ENCODE data around the gene LRP8.

The LRP8 gene

GRCh38 chr1:53328009-53328461 is at the start of gene LRP8:
TSS of gene LRP8 (minus strand) at chr1:53328070. CDS start at chr1:53327912, 158 bp downstream.
- FAIRE-seq: no peak

DNA sequence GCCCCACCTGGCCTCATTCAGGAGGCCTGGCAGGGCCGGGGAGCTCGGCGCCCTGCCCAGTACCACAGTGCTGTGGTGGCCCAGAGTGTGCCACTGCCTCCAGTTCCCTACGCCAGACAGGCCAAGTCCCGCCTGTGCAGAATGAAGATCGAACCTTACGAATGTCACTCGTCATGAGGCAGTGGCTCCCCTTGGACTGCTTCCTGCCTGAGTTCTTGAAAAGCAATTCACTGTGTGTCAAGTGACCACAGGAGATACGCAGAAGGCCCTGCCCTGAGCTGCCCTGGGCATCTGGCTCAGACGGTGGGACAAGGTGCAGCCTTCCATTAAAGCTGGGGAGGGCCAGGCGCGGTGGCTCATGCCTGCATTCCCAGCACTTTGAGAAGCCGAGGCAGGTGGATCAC is 49.6 kb upstream of the LRP8 start:
- FAIRE-seq: no peak

DNA sequence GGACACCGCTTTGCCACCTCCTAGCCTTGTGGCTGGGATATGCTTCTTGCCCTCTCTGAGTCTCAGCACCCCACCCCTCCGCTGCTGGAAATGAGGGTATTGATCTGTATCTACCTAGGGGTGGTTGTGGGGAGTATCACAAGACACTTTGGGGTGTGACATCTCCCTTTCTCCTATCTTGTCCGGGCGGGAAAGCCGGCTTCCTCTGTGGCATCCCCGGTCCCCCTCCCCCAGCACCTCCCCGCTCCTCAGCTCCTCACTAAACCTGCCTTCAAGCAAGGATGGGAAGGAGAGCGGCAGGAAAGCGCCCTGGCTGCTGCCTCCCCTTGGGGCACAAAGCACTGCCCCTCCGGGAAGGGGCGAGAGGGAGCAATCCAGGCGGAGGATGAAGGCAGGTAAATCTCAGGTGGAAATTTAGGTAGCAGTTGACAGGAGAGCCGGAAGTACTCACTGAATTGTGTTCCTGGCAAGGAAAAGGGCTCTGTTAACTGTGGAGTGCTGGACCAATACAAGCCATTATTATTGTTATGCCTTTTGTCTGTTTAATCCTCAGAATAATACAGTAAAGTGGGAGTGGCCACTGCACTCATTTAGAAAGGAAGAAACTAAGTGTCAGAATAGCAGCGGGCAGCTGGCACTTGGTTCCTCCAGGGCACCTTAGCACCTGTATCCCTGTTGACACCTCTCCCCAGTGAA is 49.0 kb upstream of the LRP8 start:
- no peak for FAIRE-seq

DNA sequence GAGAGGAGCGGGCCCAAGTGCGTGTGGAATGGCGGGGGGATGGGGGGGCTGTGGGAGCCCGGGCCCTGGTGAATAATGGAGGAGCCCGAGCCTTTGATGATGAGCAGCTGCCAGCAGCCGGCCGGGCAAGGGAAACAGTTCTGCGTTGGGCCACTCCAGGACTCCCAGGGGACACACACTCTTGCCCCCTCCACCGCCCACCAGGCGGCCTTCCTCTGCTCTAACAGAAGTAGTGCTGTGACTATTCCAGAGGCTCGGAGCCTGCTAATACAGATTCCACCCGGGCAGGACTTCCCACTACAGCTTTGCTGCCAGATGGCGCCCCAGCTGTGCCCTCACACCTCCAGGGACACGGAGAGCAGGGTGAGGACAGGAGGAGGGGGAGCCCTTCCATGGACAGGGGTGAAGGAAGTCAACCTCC is 48.2 kb upstream of the LRP8 start:
- FAIRE-seq: no peak

- FAIRE-seq: no peak
Measured at GRCh38 chr1:53375440-53375839, 47.6 kb upstream of the LRP8 start.

- FAIRE-seq: no peak
Measured at GRCh38 chr1:53373246-53373645, 45.4 kb upstream of the LRP8 start.

- no peak for FAIRE-seq
Measured at GRCh38 chr1:53372501-53372951, 44.7 kb upstream of the LRP8 start.

GRCh38 chr1:53371851-53372250 is 44.0 kb upstream of the LRP8 start:
- FAIRE-seq: no peak

- no peak for FAIRE-seq
Measured at GRCh38 chr1:53371121-53371666, 43.3 kb upstream of the LRP8 start.

DNA sequence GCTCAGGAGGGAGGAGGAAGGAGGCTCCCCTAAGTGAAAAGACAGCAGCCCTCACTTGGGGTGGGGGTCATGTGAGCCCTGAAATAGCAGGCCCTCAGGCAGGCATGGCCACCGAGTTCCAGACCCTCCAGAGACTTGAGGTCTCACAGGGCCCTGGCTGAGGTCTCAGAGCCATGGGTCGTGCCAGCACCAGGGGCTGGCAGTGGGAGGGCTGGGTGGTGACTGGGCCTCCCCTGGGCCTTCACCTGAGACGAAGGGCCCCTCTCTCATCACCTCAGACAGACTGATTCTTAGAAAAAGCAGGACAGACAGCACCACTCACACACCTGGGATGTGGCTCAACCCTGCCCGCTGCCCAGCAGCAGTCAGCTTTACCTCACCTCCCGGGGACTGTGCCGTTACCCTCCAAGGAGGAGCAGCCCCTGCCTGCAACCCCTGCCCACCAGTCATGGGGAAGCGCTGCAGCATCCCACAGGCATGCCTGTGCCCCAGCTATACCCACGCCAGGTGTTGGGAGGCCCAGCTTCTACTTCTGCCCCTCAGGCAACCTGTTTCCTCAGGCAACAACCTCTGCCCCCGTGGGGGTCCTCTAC is 42.6 kb upstream of the LRP8 start:
- no peak for FAIRE-seq

DNA sequence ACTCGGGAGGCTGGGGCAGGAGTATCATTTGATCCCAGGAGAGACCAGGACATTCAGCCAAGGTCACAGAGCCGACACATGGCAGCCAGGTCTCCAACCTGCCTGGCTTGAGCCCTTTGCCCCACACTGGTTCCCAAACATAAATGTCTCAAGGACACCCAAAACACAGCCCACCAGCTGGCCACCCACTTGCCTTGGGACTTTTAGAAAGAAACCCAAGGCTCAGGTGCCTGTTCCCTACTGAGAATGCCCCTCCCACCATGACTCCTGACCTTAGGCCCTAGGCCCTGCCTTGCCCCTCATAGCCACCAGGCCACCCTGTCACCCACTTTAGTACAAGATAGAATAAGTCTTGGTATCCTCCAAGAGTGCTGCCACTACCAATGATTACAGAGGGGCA is 41.9 kb upstream of the LRP8 start:
- no peak for FAIRE-seq

DNA sequence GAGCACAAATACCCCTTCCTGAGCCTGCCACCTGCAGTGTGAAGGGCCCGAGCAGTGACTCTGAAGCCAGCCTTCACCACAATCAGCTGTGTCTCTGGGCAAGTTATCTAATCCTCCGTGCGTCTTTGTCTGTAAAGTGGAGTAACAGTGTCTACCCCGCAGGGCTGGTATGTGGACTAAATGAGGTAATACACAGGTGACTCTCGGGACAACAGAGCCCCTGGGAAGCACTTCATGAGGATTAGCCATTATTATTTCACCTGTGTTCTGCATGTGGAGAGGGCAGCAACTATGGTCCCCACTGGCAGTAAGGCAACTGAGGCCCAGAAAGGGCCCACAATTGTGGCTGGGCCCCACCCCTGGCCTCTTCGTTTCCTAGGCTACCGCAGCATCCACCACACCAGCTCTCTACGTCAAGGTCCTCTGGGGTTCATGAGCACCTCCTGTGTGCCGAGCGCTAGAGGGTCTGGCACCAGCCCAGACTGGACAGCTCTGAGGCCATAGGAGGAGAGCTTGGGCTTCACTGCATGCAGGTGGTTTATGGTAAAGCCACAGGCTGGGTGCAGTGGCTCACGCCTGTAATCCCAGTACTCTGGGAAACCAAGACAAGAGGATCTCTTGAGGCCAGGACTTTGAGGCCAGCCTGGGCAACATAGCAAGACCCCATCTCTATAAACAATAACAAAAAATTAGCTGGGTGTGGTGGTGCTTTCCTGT is 41.3 kb upstream of the LRP8 start:
- no peak for FAIRE-seq

GRCh38 chr1:53368314-53369033 is 40.6 kb upstream of the LRP8 start:
- no peak for FAIRE-seq

- FAIRE-seq: no peak
Measured at GRCh38 chr1:53367503-53368313, 39.8 kb upstream of the LRP8 start.

DNA sequence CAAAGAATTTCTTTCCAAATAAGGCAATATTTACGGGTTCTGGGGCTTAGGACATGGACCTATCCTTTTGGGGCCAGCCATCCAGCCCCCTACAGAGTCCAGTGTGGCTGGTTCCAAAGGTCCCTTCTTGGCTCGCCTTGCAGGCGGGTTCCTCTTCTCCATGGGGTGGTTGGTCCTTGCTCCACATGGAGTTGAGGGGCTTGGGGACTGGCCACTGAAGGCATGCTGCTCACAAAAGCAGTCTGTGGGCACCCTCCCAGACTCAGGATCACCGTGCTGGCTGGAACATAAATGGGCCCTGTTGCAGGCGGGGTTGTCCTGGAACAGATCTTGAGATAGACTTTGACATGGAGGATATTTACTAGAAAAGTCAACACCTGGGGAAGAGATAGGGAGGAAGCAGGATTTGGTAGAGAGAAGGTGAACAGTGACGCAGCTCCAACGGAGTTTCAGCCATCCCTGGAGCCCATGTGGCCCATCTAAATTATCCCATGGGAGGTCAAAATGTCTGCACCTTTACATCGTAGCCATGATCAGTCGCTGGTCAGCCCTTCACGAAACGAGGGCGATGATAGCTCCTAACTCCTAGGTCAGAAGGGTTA is 39.1 kb upstream of the LRP8 start:
- FAIRE-seq: no peak

- no peak for FAIRE-seq
Measured at GRCh38 chr1:53365437-53366063, 37.7 kb upstream of the LRP8 start.

DNA sequence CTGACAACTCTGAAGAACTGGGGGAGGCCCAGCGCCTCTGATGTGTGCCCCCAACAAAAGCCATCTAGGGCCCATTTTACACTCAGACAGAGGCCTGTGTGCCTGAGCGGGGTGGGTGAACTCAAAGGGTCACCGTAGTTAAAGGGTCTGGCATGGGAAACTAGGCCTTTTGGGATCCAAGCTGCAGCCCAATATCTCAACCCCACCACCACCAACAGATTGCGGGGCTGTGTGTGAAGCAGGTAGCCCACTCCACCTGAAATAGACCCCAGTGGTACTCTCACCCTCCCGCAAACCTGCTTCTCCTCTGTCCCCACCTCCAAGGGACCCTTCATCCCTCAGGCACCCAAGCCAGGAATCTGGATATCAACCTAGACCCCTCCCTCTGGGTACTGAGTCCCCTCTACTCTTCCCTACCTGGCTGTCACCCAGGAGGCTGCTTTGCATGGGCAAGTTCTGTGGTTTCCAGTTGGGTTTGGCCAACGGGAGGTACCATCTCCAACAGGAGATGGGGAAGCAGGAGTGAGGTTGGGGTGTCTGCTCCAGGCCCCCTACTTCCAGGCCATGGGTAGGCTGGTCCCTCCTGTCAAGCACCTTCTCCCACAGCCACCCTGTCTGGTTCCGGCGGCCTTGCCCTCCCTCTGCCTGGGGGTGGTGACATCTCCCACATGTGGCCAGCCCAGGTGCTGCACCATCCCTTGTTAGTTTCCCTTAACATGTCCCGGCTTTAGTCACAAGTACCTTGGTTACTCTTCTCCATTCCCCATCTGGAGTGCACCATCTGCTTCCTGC is 35.2 kb upstream of the LRP8 start:
- FAIRE-seq: no peak

DNA sequence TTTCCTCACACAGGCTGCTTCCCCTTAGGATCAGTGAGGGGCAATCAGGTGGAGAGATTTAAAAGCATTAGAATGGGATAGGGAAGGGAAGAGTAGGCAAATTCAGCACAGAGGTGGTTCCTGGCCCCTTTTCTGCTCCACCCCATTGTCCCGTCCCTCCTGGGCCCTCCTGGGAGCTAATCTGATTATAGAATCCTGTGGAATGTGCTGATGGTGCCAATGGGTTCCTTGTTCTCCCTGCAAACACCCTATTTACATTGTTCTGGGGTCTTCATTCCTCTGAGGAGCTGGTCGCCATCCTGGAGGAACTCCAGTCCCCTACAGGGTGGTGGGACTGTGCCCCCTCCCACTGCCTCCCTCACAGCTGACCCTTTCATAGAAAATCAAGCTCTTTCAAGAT is 34.4 kb upstream of the LRP8 start:
- FAIRE-seq: no peak

DNA sequence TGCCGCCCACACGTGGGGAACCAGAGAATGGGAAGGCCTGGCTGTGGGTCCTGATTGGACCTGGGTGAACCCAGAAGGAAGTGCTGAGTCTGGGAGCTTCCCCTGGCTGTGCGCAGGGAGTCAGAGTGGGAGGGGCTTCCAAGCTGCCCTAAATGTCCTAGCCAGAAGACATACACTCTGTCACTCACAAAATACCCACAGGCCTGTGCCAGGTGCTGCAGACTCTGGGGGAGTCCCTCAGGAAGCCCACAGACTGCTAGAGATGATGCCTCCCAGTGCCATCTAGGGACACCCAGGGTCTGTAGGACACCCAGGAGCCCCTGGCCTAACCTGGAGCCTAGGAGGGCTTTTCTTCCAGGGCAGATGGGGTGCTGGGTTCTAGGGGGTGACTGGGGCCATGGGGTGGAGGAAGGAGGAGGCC is 33.7 kb upstream of the LRP8 start:
- FAIRE-seq: no peak

GRCh38 chr1:53359934-53360276 is 32.0 kb upstream of the LRP8 start:
- no peak for FAIRE-seq

Measured in endometrium (tissue), 2 donors.